Activated CD8-positive, alpha-beta memory T cell treated with anti-CD3 and anti-CD28 coated beads, Interleukin-2, amount 50 U/mL, for 1 hour (primary cell): ENCODE measurements around the gene SURF4.
A peak's percentile ranks its signal among the peaks of the same experiment; 100 is the strongest.

Experiments
- DNase-seq: peaks from one replicate; pipeline ENCODE4 v3.0.0-alpha.2; 2020; ENCODE audit errors: extremely low read depth

SURF4 gene

DNA sequence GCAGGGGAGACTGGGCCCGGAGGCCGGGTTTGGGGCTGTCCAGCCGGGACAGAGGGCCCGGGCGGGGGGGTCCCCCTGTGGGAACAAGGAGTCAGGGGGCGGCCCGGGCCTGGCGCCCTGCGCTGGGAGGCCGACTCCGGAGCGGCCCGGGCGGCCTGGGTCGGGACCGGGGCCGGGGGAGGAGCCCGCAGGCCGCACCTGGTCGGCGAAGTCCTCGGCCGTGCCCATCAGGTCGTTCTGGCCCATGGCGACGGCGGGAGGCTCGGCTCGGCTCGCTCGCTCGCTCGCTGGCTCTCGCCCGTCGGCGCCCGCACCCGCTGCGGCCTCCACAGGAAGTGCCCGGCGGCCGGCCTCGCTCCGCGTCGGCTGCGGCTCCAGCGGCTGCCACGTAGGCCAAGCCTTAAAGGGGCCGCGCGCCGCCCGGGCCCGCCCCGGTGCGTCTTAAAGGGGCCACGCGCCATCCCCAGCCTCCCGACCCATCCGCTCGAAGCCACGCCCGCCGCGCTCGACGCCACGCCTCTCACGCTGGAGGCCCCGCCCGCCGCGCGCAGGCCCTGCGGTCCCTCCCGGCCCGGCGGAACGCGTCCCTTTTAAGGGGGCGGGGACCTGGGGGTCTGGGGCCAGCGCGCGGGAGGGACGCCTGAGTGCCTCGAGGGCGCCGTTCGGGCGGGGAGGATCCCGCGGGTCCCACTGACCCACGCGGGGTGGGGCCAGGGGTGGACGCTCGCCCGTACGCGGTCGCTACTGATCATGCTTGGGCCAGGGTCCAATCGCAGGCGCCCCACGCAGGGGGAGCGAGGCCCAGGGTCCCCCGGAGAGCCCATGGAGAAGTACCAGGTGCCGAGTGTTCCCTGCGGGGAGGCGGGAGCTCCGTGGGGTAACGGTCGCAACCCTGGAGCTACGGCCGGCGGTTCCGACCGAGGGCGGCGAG, at the start of gene SURF4, which contains the start of gene STKLD1:
TSS of gene SURF4 (minus strand) at position 337 of the 931 bp plus-strand sequence. CDS start at position 246, 91 bp downstream.
TSS of gene STKLD1 (plus strand) at position 643 of the 931 bp plus-strand sequence. CDS start at position 751, 108 bp downstream.
- DNase-seq: peak; percentile 66

DNA sequence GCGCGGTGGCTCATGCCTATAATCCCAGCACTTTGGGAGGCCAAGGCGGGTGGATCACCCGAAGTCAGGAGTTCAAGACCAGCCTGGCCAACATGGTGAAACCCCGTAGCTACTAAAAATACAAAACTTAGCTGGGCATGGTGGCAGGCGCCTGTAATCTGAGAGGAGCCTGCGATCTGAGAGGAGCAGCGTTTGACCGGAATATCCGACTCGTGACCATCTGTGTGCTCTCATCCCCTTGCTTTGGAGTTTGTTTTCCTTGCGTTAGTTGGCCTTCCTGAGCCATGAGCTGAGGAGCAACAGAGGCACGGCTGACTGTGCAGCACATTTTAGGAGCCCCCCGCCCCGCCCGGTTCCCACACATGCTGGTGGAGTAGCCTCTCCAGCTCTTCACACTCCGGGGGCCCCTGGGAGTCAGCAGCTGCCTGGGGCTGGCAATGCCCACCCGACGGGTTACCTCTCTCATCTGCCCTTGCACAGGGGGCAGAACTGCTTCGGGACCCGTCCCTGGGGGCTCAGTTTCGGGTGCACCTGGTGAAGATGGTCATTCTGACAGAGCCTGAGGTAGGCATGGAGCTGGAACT, 49.3 kb upstream of the SURF4 start:
- DNase-seq: no peak

DNA sequence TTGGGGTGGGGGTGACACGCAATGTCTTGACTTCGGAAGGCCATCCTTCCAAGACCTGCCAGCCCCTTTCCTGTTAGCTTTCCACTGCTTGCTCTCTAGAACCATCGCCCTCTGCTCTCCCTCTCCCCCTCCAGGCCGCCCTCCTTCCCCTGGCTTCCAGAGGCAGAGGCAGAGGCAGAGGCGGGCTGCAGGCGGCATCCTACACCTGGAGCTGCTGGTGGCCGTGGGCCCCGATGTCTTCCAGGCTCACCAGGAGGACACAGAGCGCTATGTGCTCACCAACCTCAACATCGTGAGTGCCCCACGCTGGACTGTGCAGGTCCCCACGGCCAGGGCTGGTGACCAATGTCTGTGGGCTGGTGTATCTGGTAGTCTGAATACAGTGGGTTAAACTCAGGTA, 48.3 kb upstream of the SURF4 start:
- DNase-seq: no peak

DNA sequence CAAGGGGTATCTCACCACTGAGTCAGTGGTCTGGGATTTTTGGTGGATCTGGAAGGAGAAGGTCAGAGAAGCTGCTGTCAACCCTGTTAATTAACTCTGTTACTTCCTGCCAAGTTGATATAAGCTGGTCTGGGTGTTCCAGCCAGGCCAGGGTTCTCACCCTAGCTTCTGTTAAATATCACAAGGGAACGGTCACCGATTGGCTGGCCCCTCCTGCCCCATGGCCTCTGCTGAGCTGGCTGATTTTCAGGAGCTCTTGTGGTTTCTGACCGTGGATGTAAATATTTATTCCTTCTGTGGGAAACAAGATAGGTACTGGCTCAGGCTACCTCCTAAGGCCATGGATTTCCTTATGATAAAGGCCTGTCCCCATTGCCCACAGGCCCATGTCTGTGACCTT, 47.4 kb upstream of the SURF4 start:
- DNase-seq: no peak

DNA sequence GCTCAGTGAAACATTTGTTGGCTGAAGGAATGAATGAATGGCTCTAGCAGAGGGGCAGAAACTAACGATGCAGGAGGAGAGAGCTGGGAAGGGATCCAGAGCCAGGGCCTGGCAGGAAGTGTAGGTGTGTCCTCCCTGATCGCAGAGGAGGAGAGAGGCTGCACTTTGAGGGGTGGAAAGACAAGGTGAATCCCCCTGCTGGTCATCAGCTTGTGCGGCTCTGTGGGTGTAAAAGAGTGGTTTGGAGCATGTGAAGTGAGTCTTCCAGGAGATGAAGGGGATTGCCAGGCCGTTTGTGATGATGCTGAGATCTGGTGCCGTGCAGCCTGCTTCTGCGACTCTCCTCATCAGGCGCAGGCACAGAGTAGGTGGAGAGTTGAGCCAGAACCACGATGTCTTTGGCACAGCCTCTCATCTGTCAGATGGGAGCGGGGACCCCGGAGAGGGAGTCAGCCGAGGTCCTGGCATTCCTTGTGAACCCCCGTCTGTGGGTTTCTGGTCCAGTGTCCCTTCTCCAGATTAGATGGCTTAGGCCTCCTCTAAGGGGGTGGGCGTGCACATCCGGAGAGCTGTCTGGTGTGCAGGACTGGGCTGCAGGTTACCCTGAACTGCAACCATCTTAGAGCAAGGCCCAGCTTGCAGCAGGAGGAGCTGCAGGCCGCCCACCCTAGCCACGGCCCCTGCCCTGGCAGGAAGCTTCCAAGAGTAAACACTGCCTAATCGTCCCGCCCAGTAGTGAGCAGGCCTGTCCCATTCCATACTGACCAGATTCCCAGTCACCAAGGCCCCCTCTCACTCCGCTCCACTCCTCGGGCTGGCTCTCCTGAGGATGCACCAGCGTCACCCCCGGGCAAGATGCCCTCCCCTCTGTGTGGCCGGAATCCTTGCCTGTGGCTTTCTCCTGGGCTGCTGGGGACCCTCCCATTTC, 46.0 kb upstream of the SURF4 start, which contains the start of gene ADAMTS13:
TSS of gene ADAMTS13 (plus strand) at position 753 of the 928 bp plus-strand sequence. CDS start at position 830, 77 bp downstream.
- no peak for DNase-seq

DNA sequence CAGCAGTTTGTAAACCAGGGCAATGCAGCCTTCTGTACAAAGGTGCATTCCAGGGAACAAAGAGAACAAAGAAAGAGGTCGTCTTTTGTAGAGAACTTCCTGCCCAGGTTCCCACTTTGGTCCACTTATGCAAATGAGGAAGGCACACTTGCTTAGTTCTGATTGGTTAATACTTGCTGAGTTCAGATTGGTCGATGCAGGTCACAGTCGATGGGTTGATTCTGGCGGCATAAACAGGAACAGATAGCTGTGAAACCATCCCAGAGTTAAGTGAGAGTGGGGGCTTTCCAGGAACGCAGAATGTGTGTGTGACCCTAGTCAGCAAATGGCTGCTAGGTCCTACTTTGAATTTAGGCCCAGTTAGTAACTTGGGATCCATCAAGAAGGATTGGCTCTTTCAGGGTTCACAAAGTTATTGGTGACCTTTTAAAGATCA, 44.5 kb upstream of the SURF4 start:
- DNase-seq: no peak

DNA sequence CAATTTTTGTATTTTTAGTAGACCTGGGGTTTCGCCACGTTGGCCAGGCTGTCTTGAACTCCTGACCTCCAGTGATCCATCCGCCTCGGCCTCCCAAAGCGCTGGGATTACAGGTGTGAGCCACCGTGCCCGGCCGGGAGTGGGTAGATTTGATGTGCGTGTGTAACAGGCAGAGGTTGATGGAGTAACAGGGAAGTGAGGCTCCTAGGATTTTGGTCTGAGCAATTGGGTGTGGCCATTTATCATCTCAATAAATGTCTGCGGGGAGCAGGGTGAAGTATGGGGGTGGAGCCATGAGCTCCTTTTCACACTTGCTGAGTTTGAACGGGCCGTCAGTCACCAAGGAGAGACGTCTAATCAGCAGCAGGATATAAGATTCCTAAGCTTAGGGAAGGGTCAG, 43.1 kb upstream of the SURF4 start:
- DNase-seq: no peak

DNA sequence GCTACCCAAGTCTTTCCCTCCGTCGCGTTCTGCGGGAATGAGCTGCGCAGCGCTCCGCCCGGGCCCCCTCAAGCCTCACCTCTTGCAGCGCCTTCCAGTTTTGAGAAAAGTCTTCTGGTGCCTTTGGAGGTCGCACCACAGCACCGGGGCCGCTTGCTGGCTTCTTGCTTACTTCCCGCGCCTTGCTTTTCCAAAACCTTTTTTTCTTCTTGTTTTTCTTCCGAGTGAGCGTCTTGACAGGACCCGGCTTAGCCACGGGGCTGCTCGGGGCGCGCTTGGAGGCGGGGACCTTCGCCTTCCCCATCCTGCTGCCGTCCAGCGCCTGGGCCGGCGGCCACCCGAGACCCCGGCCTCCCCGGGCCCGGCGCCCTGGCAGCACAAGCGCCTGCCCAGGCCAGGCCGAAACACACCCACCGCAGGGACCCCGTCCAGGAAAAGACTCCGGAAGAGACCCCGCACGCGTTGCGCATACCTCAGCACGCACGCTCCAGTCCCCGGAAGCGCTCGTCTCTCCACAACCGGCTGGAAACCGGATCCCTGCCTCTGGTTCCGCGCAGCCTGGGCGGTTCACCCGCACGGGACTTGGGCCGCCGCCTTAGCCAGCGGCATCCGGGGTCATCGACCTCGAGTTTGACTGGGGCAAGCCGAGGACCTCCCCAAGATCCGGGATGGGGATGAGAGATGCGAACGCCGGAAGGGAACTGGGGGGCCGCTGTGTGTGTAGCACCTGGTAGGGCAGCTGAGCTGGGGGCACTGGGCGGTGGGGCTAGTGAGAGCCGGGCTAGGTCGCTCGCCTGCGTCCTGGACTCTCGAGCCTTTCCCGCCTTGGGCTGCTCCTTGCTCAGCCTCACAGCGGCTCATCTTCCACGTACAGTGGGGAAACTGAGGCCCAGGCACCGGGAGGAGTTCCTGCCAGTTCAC, 41.9 kb upstream of the SURF4 start, which contains the start of gene REXO4:
TSS of gene REXO4 (minus strand) at position 470 of the 921 bp plus-strand sequence. CDS start at position 304, 166 bp downstream.
- peak; percentile 55 for DNase-seq

DNA sequence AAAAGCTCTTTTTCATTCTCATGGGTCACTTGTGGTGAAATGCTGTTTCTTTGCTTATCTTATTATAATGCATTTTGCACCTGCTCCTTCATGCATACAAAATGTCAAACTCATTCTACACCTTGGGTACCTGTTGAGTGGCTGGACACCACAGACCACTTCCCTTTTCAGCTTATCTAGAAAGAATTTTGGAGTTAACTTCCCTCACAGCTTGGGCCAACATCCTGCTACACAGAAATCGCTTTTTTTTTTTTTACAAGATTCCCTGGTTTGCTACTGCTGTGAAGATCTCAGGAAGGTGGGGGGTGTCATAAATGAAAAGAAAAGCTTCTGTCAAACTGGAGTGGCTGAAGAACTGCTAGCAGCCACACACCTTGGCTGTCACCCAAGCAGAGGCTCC, 39.3 kb upstream of the SURF4 start:
- no peak for DNase-seq

DNA sequence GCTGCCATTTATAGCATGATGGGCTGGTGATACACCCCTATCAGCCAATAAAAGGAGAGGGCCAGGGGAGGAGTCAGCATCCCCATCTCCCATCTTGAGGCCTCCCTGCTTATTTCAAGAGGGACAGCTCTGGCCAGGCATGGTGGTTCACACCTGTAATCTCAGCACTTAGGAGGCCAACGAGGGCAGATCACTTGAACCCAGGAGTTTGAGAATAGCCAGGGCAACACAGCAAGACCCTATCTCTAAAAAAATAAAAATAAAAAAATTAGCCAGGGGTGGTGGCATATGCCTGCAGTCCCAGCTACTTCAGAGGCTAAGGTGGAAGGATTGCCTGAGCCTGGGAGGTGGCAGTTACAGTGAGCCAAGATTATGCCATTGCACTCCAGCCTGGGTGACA, 32.2 kb upstream of the SURF4 start:
- no peak for DNase-seq

DNA sequence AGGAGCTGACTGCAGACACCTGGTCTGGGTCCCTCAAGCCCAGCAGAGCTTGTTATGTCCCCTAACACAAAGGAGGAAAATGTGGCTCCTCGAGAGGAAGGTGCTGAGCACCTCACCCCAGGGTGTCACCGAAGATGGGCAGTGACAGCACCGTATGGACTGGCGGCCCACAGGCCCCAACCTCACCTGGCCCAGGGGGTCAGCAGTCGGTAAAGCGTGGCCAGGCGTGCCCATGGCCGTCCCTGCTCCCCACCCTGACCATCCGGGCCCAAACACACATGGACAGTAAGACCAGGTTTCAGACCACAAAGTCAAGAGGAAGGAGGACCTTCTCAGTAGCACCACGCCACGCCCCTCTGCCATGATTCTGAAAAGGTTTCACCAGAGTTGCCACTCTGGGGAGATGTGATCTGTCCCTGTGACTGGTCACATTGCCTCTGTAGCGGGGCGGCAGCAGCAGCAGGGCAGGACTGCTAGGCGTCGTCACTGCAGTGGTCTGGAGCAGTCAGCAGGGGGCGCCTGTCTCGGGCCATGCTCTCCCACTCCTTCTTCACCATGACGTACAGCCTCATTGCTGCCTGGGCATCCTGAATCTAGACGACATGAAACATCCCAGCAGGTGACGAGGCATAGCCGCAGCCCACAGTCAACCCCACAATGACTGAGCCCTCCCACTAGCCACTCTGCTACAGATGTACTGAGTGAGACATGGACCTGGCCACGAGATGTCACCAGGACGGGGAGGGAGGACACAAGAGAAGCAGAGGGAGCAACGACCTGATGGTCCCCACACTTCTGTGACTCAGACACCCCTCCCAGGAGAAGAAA, 30.8 kb upstream of the SURF4 start:
- peak; percentile 41 for DNase-seq

DNA sequence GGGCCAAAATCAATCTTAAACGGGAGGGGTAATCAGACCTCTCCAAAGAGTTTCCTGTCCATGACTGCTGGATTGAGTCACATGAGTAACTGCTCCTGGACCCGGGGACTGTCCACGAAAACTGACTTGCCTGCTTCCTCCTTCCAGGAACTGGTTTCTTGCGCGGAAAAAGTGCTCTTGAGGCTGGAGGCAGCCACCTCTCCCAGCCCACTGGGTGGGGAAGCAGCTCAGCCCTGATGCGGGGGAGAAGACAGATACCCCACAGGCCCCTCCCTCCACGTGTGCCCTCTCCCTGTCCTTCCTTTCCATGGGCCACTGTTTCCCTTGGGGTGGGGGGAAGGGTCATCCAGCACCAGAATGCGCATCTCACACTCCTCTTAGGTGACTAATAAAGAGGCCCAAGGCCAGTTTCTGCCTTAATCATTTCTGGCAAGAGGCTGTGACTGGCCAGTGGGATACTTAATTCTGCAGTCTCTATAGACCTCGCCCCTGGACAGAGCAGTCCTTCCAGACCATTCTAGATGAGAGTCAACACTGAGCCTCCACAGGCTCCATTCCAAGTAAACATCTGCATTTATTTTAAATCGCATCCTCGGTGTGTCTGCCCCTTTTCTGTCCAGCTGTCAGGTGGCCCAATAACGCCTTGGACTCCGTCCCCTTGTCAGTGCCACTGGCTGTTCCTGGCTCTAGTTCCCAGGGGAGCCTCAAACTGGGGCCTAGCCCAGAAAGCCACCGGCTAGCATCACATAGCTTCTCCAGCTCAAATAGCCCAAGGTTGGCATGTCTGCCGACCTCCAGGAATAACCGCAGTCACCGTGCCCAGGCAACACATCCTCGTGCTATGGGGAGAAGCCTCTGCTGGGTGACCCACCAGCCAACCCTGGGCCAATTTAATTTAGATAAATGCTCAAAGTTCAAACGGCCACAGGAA, 29.9 kb upstream of the SURF4 start:
- no peak for DNase-seq

DNA sequence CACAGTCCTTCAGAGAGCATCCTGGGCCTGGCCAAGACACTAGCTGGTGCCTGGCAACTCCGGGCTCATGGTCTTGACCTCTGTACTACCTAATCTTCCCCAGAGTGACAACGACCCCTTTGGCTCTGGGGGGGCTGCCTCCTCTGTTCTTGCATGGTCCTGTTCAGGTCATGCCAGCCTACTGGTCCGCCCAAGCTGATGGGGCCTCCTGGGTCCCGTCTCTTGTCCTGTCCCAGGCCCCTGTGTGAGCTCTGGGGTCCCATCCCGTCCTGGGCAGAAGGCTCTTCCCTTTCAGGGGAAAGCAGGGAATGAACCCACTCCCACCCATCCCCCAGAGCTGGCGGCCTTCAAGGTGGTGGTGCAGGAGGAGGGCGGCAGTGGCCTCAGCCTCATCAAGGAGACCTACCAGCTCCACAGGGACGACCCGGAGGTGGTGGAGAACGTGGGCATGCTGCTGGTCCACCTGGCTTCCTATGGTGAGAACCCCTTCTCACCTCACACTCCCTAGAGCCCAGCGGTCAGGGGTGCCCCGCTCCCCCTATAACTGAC, 28.7 kb upstream of the SURF4 start:
- no peak for DNase-seq

DNA sequence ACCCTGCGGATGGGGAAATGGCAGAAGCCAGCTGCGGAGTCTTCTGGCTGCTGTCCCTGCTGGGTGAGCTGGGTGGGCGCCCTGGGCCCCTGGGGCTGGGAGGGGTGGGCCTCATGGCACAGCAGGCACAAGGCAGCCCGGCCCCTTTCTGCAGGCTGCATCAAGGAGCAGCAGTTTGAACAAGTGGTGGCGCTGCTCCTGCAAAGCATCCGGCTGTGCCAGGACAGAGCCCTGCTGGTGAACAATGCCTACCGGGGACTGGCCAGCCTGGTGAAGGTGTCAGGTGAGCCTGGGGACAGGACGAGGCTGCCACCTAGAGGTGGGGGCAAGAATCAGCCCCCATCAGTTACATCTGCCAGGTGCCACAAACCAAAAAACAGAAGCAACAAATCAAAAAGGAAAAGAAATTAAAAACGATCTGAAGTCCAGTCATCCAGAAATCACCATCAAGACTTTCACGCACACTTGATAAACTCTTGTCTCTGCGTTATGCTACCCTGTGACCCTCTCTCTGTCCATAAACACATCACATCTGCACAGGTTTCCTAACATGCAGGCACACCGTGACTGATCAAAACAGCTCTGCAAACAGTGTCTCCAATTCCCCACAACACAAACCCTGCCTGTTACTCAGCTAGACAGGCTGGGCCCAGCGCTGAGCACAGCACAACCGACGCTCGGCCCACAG, 28.1 kb upstream of the SURF4 start:
- peak; percentile 41 for DNase-seq

DNA sequence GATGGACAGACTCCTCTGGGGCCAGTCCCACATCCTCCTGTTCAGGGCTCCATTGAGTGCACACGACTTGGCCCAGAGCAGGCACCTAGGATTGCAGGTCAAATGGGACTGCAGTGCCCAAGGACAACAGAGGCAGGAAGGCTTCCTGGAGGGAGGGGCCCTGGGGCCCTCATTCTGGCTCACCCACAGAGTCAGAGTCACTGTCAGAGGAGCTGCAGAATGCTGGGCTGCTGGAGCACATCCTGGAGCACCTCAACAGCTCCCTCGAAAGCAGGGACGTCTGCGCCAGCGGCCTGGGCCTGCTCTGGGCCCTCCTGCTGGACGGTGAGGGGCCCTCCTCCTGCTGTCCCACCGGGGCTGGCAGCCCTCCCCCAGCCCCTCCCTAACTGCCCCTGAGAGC, 26.8 kb upstream of the SURF4 start:
- no peak for DNase-seq

DNA sequence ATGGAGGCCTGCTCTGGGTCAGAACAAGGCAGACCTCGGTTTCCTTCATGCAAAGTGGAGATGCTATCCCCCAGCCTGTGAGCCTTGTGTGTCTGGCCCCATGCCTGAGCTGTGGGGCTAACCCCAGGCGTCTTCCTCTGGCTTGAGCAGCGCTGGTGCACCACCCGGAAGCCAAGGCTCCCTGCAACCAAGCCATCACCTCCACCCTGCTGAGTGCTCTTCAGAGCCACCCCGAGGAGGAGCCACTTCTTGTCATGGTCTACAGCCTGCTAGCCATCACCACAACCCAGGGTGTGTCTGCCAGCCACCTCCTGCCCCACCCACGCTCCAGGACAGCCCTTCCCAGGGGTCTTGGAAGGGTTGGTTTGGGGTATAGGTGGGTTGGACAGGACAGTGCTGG, 25.7 kb upstream of the SURF4 start:
- DNase-seq: no peak

DNA sequence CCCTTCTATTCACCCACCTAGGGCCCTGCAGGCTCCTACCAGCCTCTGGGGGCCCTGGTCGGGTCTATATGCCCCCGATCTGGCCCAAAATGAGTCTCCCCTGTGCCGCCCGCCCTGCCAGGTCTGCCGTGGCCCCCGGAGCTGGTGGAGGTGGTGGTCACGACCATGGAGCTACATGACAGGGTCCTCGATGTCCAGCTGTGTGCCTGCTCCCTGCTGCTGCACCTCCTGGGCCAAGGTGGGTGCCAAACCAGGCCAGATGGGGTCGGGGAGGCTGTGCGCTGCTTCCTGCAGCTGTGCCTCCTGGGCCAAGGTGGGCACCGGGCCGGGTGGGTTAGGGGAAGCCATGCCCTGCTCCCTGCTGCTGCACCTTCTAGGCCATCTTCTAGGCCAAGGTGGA, 24.4 kb upstream of the SURF4 start:
- no peak for DNase-seq

DNA sequence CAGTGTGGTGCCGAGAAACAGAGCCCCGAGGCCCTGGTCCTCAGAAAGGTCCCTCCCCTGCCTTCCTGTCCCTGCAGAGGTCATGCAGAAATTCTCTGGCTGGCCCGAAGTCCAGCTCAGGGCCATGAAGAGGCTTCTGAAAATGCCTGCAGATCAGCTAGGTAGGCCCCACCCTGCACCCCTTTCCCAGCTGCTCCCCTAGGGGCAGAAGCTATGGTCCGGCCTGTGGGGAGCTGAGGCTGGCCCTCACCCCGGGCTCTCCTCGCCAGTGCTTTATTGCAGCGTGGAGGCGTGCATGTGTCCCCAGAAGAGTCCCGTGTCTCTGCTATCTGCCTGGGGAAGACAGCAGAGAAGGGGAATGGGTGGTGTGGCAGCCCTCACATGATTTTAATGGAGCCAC, 22.0 kb upstream of the SURF4 start:
- no peak for DNase-seq
